GM10248 (cell line): ENCODE results near the gene ITPKB.

Source experiments
- CTCF ChIA-PET: fragments of 300-600 bp; sonication (Branson Sonifier 250); formaldehyde crosslinking; extraction: SDS; loops from one replicate; lab custom pipeline; 2021; ENCODE audit warnings: antibody characterized with exemption; lab: Yijun Ruan, JAX
- POLR2A ChIA-PET: fragments of 350-650 bp; sonication (Branson Sonifier 250); formaldehyde crosslinking; extraction: SDS; loops from one replicate; lab custom pipeline; 2020; ENCODE audit warnings: antibody characterized with exemption; lab: Yijun Ruan, JAX
- DNase-seq: peaks from one replicate; pipeline ENCODE4 v3.0.0; 2012; ENCODE audit errors: extremely low spot score
- TF ChIP-seq, protein P1 (sequence below): IDR thresholded peaks from 2 replicates; pipeline ENCODE4 v1.5.1; 2012; ENCODE audit warnings: mild to moderate bottlenecking, low read depth; ENCODE audit errors: extremely low read depth, missing control alignments, control extremely low read depth

ITPKB gene

DNA sequence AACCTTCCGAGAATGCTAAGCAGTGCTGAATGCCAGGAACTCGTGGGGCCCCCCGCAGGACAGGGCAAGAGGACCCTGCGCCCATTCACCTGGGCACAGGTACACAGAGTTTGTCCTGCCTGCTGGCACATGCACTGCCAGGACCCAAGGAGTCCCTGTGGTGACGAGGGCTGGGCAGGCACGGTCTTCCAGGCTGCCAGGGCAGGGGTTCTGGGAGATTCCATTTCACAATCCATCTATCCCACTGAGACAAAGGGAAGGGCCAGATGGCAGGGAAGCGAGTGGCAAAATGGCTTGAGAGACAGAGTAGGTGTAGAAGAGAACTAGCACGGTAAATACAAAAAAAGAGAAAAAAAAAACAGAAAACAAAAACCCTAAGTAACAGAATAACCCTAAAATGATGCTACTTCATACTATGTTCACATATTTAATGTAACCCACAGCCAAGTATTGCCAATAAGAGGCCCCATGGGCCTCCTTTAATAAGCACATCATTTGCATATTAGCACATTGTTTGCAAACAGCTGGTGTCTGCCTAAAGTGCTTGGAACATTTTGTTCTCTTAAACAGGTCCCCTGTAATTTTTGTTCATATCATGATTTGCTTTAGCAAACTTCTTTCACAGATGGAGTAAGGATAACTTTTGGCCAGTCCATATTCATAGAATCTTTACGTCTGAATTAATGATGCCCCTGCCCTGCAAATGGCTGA lies 106.8 kb downstream of the ITPKB start:
- TF ChIP-seq, protein P1, sequence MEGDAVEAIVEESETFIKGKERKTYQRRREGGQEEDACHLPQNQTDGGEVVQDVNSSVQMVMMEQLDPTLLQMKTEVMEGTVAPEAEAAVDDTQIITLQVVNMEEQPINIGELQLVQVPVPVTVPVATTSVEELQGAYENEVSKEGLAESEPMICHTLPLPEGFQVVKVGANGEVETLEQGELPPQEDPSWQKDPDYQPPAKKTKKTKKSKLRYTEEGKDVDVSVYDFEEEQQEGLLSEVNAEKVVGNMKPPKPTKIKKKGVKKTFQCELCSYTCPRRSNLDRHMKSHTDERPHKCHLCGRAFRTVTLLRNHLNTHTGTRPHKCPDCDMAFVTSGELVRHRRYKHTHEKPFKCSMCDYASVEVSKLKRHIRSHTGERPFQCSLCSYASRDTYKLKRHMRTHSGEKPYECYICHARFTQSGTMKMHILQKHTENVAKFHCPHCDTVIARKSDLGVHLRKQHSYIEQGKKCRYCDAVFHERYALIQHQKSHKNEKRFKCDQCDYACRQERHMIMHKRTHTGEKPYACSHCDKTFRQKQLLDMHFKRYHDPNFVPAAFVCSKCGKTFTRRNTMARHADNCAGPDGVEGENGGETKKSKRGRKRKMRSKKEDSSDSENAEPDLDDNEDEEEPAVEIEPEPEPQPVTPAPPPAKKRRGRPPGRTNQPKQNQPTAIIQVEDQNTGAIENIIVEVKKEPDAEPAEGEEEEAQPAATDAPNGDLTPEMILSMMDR: no peak
- ChIA-PET POLR2A (interaction anchor here (0.6 kb wide), 1 partner anchor 450 kb away, joined by 3 read pairs; no protein-coding TSS in a partner anchor), CTCF (interaction anchor here (1.0 to 4.9 kb wide), 16 partner anchors 11 to 250 kb away, joined by 3 to 100 read pairs (median 6); no protein-coding TSS in a partner anchor)
- DNase-seq: no peak

DNA sequence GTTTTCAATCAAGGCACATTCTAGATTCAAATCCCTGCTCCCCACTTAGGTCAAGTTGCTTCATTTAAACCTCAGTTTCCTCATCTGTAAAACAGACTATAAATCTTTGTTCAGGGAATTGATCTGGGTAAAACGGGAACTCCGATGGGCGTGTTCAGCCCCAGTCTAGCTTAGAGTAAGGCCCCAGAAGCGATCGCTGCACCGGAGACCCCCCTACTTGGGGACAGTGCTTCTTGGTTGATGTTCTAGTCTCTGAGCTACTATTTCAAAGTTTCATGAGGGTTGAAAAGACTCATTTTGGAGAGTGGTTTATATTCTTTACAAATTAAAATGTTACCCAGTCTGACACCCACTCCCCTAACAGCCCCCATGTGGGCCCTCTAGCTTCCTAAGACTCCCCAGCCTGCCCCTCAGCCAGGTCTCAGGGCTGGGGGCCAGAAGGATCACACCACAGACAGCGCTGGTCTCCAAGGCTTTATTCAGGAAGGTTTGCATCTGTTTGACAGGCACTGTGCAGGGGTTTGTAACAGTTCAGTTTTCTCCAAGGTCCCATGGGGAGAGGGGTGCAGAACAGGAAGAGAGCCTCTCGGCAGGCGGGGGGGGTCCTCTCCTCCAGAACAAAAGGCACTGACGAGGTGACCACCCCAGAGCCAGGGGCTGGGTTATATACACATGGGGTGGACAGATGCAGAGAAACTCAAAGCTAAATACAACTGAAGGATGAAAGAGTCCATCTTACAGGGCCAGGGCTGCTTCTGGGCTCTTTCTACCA lies 107.7 kb downstream of the ITPKB start:
- ChIA-PET CTCF (interaction anchor here (0.7 to 4.9 kb wide), 7 partner anchors 10 to 197 kb away, joined by 3 to 39 read pairs (median 4); no protein-coding TSS in a partner anchor), POLR2A (interaction anchor here (0.6 kb wide), 1 partner anchor 449 kb away, joined by 3 read pairs; no protein-coding TSS in a partner anchor)
- DNase-seq: no peak
- TF ChIP-seq, protein P1: no peak

DNA sequence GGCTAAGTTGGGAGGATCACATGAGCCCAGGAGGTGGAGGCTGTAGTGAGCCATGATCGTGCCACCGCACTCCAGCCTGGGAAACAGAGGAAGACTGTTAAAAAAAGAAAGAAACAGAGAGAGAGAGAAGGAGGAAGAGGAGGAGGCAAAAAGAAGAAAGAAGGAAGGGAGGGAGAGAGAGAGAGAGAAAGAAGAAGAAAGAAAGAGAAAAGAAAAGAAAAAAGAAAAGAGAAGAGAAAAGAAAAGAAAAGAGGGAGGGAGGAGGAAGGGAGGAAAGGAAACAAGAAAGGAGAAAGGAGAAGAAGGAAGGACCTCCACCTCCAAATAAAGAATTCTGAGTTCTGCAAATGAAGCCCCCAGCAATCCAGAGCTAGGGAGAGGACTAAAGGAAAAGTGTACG lies 108.5 kb downstream of the ITPKB start:
- CTCF ChIA-PET: interaction anchor here (0.7 to 1.5 kb wide), 5 partner anchors 11 to 197 kb away, joined by 3 to 5 read pairs (median 4); no protein-coding TSS in a partner anchor

DNA sequence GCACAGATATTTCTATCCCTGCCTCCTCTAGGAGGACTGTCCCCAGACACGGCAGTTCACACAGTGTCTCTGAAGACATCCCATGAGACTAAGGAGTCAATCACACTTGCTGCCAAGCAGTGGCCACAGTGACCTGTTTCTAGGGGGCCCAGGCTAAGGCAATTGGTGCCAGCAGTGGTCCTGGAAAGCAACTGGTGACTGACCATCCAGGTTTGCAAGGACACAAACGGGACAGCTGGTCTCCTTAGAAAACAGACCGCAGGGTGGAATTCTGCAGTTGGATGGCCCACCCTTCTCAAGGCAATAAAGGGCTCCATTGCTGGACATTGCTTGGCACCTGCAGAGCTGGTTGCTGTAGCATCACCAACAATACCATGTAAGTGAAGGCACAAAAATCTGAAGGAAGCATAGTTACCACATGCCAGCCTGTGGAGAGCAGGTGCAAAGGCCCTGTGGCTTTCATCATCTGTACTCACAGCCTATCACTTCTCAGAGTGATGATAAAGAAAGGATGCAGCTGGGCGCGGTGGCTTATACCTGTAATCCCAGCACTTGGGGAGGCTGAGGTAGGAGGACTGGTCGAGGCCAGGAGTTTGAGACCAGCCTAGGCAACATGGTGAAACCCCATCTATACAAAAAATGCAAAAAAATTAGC lies 109.1 kb downstream of the ITPKB start:
- ChIA-PET CTCF (interaction anchor here (1.2 to 1.5 kb wide), 3 partner anchors 12 to 57 kb away, joined by 3 to 5 read pairs (median 4); no protein-coding TSS in a partner anchor), POLR2A (no interaction called here)
- TF ChIP-seq, protein P1: no peak
- no peak for DNase-seq

More for the DNA sequence above, 108.5 kb downstream of the ITPKB start:
- TF ChIP-seq, protein P1: no peak
- DNase-seq: no peak
- POLR2A ChIA-PET: no interaction called here

DNA sequence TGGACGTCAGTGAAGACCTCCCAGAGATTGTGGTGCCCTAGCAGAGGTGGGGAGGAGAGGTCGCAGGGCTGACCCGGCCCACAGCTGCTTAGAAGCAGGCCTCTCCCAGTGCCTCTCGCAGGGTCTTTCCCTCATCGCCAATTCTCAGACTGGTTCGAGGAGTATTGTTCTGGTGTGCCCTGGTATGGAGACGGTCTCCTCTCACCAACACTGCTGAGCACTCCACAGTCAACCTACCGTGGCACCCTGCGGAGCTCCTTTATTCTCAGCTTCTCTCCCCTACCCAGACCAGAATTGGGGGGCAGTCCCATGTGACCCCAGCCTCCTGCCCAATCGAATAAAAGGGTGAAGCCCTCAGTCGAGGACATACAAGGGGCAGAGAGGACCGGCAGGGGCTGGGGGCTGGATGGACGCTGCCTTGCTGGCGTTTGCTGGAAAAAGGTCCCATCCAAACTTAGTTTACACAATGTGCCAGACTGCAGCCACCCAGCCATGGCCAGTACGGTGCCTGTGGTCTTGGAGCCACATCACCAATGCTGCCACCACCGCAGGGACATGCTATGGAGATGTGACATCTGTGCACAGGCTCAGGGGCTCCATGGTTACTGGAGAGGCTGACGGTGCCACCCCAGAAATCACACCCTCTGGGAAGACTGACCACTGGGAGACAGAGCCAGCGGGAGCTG lies 109.7 kb downstream of the ITPKB start:
- TF ChIP-seq, protein P1: no peak
- POLR2A ChIA-PET: no interaction called here
- DNase-seq: no peak
- CTCF ChIA-PET: interaction anchor here (0.9 kb wide), 1 partner anchor 199 kb away, joined by 3 read pairs; no protein-coding TSS in a partner anchor
